Measurements from ENCODE around the gene NAT16. TPM values are rescaled to one million over a fixed set of nuclear protein-coding genes. Genes with fewer than 3 reads are reported as not detected.

NAT16 gene
- total and polyA plus RNA-seq, 2 of the 13 experiments (the other 11 are each of a cell fraction or from before 2014, with no cell fraction given), result 0.04 TPM; not detected in 1

- TF ChIP-seq ZBTB46 (CRISPR knock-in tag; IDR thresholded peaks at IDR 0.05; ENCODE audit: borderline replicate concordance) (no peak), ZSCAN12 (CRISPR knock-in tag; IDR thresholded peaks at IDR 0.05) (no peak), PATZ1 (CRISPR knock-in tag; IDR thresholded peaks at IDR 0.05) (no peak), HDAC1 (CRISPR knock-in tag; IDR thresholded peaks at IDR 0.05) (peak; percentile 36), TEAD3 (CRISPR knock-in tag; optimal IDR thresholded peaks at IDR 0.05; ENCODE audit: borderline replicate concordance) (peak; percentile 16), ZNF605 (CRISPR knock-in tag; IDR thresholded peaks at IDR 0.05) (0 out of 2 replicates have a peak, but pooled peaks have one; percentile 29), TFAP4 (IDR thresholded peaks at IDR 0.05; ENCODE audit: borderline replicate concordance, low read depth) (peak; percentile 14; the same call in 1 of the 2 replicates), ZNF124 (CRISPR knock-in tag; IDR thresholded peaks at IDR 0.05) (0 out of 2 replicates have a peak, but pooled peaks have one; percentile 24), CSRNP1 (CRISPR knock-in tag; IDR thresholded peaks at IDR 0.05) (no peak), ZNF431 (CRISPR knock-in tag; IDR thresholded peaks at IDR 0.05; ENCODE audit: borderline replicate concordance, low read depth) (no peak), MIER2 (CRISPR knock-in tag; IDR thresholded peaks at IDR 0.05) (no peak), AKNA (CRISPR knock-in tag; IDR thresholded peaks at IDR 0.05; ENCODE audit: borderline replicate concordance) (no peak), GATAD1 (CRISPR knock-in tag; IDR thresholded peaks at IDR 0.05) (peak; percentile 75), DNMT1 (CRISPR knock-in tag; IDR thresholded peaks at IDR 0.05) (0 out of 2 replicates have a peak, but pooled peaks have one; percentile 51), PCBP2 (optimal IDR thresholded peaks at IDR 0.05; ENCODE audit: low read depth, low read length, poor library complexity, severe bottlenecking) (no peak), ZNF496 (CRISPR knock-in tag; IDR thresholded peaks at IDR 0.05; ENCODE audit: insufficient replicate concordance) (no peak)
Observed at GRCh38 chr7:101153969-101154692, 26.0 kb downstream of the NAT16 start, which contains the start of gene AP1S1 (continued).
